Measurements from ENCODE around the gene SFTA2. TPM values are rescaled to one million over a fixed set of nuclear protein-coding genes. Genes with fewer than 3 reads are reported as not detected.

Gene SFTA2
- total RNA-seq, 2 donors from 2014 or later: not detected

DNA sequence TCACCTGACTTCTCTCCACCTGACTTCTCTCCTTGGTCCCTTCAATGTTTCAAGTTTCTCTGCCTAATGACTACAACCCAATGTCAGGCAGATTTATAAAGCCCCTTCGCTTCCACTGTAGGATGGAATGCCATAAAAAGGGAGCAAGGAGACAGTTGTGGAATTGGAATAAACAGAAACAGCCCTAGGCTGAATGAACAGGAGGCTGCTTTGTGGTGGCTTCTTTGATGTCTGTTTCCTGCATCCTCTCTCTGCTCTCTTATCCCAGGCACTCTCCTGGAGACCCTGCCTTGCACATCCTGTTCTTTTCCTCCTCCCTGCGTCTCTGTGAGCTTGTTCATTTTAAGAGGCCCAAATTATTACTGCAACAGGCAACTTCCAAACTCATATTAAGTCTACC, 25.7 kb upstream of the SFTA2 start:
- Histone ChIP-seq H3K4me1 (ENCODE audit: control insufficient read depth, insufficient read depth, low read length) (no peaks in the 10 kb centered on the region), H3K27me3 (ENCODE audit: control insufficient read depth, insufficient read depth, low read length, poor library complexity, severe bottlenecking) (peaks cover 31% of the 10 kb centered on the region), H3K9me3 (ENCODE audit: control insufficient read depth, low read length) (no peaks in the 10 kb centered on the region), H3K27ac (ENCODE audit: low read depth, low read length) (no peak overlapping the region), H3K9ac (ENCODE audit: extremely low read depth, low read length, poor library complexity, severe bottlenecking) (no peak overlapping the region), H3K36me3 (ENCODE audit: control insufficient read depth, insufficient read depth, low read length) (no peaks in the 10 kb centered on the region), H3K4me3 (ENCODE audit: low read length) (no peak overlapping the region)
- H3K27ac Mint-ChIP-seq: no peak overlapping the region
- peaks cover 49% of the 10 kb centered on the region for H3K27me3 Mint-ChIP-seq (ENCODE audit: insufficient read depth)
- no peak for DNase-seq
- WGBS, 2 experiments (ENCODE audit: insufficient coverage in 1 of 2, insufficient read length in 1 of 2): 60 to 90% methylated on average over 1 to 2 of the region's 2 CpGs
- H3K4me3 Mint-ChIP-seq: no peak overlapping the region
- no peaks in the 10 kb centered on the region for H3K36me3 Mint-ChIP-seq (ENCODE audit: low read depth)
- TF ChIP-seq, protein P1, sequence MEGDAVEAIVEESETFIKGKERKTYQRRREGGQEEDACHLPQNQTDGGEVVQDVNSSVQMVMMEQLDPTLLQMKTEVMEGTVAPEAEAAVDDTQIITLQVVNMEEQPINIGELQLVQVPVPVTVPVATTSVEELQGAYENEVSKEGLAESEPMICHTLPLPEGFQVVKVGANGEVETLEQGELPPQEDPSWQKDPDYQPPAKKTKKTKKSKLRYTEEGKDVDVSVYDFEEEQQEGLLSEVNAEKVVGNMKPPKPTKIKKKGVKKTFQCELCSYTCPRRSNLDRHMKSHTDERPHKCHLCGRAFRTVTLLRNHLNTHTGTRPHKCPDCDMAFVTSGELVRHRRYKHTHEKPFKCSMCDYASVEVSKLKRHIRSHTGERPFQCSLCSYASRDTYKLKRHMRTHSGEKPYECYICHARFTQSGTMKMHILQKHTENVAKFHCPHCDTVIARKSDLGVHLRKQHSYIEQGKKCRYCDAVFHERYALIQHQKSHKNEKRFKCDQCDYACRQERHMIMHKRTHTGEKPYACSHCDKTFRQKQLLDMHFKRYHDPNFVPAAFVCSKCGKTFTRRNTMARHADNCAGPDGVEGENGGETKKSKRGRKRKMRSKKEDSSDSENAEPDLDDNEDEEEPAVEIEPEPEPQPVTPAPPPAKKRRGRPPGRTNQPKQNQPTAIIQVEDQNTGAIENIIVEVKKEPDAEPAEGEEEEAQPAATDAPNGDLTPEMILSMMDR (conservative IDR thresholded peaks at IDR 0.05): no peak
- H3K9me3 Mint-ChIP-seq: peaks cover 3% of the 10 kb centered on the region
- H3K4me1 Mint-ChIP-seq: peaks cover 16% of the 10 kb centered on the region

DNA sequence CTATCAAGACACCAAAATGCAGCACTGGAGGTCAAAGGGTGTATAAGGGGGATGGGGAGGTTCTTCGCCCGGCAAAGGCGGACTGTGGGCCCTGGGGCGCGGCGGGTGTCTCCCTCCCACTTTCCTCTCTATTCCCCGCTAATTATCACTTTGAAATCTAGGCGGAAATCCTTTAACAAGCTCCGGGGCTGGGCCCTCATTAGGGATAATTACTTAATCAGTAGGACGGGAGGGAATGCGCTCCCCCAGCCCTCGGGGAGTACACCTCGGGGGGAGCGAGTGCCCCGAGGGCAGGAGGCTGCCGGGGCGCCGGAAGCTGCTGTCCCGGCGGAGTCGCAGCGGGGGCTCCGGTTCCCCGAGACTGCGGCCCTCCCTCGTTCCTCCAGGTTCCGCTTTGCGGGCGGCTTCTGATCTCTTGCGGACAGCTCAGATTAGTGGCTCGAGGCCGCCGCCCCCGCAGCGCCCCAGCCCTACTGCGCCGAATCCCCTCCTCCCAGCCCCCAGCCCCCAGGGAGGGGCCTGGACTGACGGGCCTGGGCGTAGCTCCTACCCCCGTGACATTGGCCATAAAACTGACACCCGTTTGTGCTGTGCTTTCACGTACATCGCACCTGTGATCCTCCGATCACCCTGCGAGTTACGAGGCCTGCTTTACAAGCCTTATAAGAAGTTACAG, 23.5 kb upstream of the SFTA2 start:
- Histone ChIP-seq H3K36me3 (ENCODE audit: control insufficient read depth, insufficient read depth, low read length) (no peaks in the 10 kb centered on the region), H3K4me3 (ENCODE audit: low read length) (peak overlapping the region; percentile 77), H3K4me1 (ENCODE audit: control insufficient read depth, insufficient read depth, low read length) (no peaks in the 10 kb centered on the region), H3K9ac (ENCODE audit: extremely low read depth, low read length, poor library complexity, severe bottlenecking) (no peak overlapping the region), H3K27ac (ENCODE audit: low read depth, low read length) (no peak overlapping the region), H3K9me3 (ENCODE audit: control insufficient read depth, low read length) (no peaks in the 10 kb centered on the region), H3K27me3 (ENCODE audit: control insufficient read depth, insufficient read depth, low read length, poor library complexity, severe bottlenecking) (peaks cover 36% of the 10 kb centered on the region)
- H3K27me3 Mint-ChIP-seq (ENCODE audit: insufficient read depth): peaks cover 68% of the 10 kb centered on the region
- no peaks in the 10 kb centered on the region for H3K36me3 Mint-ChIP-seq (ENCODE audit: low read depth)
- TF ChIP-seq, protein P1 (conservative IDR thresholded peaks at IDR 0.05): no peak
- no peak overlapping the region for H3K27ac Mint-ChIP-seq
- DNase-seq: peak; percentile 88
- H3K4me1 Mint-ChIP-seq: peaks cover 16% of the 10 kb centered on the region
- WGBS, 2 experiments (ENCODE audit: insufficient coverage in 1 of 2, insufficient read length in 1 of 2): 8 to 15% methylated on average over 21 to 45 of the region's 46 CpGs
- H3K9me3 Mint-ChIP-seq: peaks cover 5% of the 10 kb centered on the region
- H3K4me3 Mint-ChIP-seq: peak overlapping the region; percentile 57

DNA sequence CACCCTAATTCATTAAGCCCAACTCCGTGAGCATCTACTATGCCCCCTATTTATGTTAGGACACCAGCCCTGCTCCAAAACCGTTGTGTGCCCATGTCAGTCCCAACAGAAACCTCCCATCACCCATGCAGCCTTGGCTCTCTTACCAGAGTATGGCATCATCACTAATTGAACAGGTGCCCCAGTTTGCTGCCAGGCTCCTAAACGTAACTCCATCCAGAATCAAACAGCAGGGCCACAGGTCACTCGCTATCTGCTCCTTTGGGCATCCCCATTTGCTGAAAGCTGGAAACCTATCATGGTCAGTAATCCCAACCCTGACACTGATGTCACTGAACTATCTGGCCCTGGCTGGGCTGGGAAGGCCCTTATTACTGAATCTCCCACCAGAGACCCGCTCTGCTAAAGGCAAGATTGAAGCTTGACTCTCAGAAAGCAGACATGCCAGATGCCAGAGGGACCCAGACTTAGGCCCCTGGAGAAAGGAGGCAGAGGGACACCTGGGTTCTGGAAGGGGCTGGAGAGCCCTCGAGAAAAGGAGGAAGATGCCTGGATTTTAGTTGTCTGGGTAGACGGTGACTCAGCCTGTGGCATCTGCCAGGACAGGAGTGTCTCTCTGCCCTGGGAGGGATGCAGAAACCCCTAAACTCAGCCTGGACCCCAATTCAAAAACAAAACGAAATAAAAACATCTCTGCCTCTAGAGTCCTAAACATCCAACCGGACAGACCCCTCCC, 22.8 kb upstream of the SFTA2 start:
- Mint-ChIP-seq H3K36me3 (ENCODE audit: low read depth) (no peaks in the 10 kb centered on the region), H3K4me1 (peaks cover 16% of the 10 kb centered on the region), H3K27ac (no peak overlapping the region), H3K4me3 (peak overlapping the region; percentile 57), H3K27me3 (ENCODE audit: insufficient read depth) (peaks cover 74% of the 10 kb centered on the region), H3K9me3 (peaks cover 5% of the 10 kb centered on the region)
- H3K36me3 ChIP-seq (ENCODE audit: control insufficient read depth, insufficient read depth, low read length): no peaks in the 10 kb centered on the region
- DNase-seq: peak; percentile 59
- TF ChIP-seq, protein P1 (conservative IDR thresholded peaks at IDR 0.05): no peak
- no peak overlapping the region for H3K27ac ChIP-seq (ENCODE audit: low read depth, low read length)
- H3K27me3 ChIP-seq (ENCODE audit: control insufficient read depth, insufficient read depth, low read length, poor library complexity, severe bottlenecking): peaks cover 36% of the 10 kb centered on the region
- WGBS, 2 experiments (ENCODE audit: insufficient coverage in 1 of 2, insufficient read length in 1 of 2): 75 to 96% methylated on average over 4 to 9 of the region's 9 CpGs
- H3K9ac ChIP-seq (ENCODE audit: extremely low read depth, low read length, poor library complexity, severe bottlenecking): no peak overlapping the region
- peak overlapping the region; percentile 77 for H3K4me3 ChIP-seq (ENCODE audit: low read length)
- H3K9me3 ChIP-seq (ENCODE audit: control insufficient read depth, low read length): no peaks in the 10 kb centered on the region
- no peaks in the 10 kb centered on the region for H3K4me1 ChIP-seq (ENCODE audit: control insufficient read depth, insufficient read depth, low read length)

All from endodermal cell (in vitro differentiated cells).